T47D (cell line): Measurements from ENCODE around the gene ARID4B.

Experiments
- DNase-seq, 2 experiments: peaks; one replicate each; pipeline versions ENCODE4 v3.0.0 to v3.0.0-alpha.2; 2011 to 2012; ENCODE audit warnings: low read depth in 1 of 2, low spot score in 1 of 2
- JUND ChIP-seq: IDR thresholded peaks from 2 replicates; pipeline ENCODE4 v1.6.1; 2012; ENCODE audit warnings: low read depth
- in situ Hi-C: cut with HindIII; loops from 2 replicates; pipeline ENCODE4 v1.10.0; 2016; ENCODE audit warnings: low sequenced_read_pairs, low pct_unique_long_range_greater_than_20kb

ARID4B gene

DNA sequence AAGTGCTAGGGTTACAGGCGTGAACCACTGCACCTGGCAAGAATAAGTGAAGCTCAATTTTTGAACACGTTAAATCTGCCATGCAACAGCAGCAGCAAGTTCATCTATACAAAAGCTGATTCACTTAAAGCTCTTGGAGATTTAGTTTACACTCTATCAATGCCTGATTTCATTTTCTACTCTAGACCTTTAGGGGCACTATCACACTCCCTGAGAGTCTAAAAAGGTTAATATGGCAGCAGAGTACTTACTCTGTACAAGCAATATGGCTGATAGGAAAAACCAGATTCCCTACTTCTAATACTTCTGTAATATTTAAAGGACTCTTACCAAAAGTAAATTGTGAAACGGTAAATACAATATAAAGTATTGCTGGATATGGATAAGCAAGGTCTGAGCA, 171.7 kb downstream of the ARID4B start:
- in situ Hi-C loops: no loop called here
- no peak for DNase-seq
- no peak for TF ChIP-seq JUND

DNA sequence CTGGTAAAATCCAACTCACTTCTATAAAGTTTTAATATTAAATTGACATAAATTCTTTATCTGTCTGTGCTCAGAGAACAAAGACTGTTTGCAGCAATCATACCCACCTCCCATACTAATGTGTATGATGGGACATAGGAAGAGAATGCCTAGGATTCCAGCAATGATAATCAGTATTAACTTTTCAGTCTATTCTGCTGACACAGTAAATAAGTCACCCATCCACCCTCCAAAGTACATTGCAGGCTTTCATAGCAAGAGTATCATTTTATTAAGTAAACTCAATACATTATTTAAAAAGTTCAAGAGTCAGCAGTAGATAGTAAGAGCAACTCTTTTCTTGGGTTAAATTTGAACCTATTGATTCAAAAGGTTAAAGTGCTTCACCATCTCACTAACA, 175.7 kb downstream of the ARID4B start:
- no peak for DNase-seq
- TF ChIP-seq JUND: no peak
- in situ Hi-C loops: no loop called here

DNA sequence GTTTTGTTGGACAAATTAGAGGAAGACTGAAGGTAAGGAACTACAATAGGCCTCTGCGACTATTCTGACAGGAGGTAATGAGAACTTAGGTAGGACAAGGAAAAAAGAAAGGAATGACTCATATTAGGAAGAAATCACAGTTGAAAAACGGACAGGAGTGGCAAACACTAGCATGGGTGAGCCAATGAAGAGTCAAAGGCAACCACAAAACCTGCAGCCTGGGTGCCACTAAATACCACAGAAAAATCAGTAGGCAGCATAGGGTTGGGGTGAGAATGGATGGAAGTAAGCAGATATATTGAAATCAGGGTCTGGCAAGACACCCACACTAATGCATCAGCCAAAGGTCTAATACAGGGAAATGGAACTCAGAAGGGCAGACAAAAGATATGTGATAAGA, 176.9 kb downstream of the ARID4B start:
- DNase-seq: no peak
- TF ChIP-seq JUND: no peak
- in situ Hi-C loops: no loop called here

DNA sequence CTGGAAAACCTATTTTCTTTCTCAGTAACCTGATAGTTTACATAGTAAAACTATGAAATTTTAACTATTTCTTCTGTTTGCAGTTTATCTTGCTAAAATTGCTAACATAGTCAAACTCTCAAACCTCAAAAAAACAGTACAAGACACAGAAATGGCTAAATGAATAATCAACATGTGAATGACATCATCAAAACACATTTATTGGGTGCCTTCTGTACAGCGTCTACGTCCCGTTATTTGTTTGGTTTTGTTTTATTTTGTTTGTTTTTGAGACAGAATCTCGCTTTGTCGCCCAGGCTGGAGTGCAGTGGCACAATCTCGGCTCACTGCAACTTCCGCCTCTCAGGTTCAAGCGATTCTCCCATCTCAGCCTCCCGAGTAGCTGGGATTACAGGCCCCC, 178.2 kb downstream of the ARID4B start:
- DNase-seq: no peak
- no peak for TF ChIP-seq JUND
- in situ Hi-C loops: no loop called here

DNA sequence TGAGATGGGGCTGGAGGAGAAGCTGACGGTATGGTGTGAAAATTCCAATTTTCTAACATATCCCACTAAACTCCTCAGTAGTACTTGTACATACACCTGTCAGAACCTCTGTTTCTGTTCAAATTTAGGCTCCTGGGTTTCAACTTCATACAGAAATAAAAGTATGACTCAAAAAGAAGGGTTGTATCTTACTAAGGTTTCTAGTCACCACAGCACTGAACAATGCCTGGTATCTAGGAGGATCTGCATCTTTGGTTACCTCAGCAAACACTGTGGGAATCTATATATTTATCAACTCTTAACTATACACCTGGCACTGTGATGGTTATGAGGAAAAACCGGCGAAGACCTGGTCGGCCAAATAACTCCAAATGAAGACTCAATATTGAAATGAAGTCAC, 180.7 kb downstream of the ARID4B start:
- TF ChIP-seq JUND: no peak
- in situ Hi-C loops: no loop called here
- no peak for DNase-seq

DNA sequence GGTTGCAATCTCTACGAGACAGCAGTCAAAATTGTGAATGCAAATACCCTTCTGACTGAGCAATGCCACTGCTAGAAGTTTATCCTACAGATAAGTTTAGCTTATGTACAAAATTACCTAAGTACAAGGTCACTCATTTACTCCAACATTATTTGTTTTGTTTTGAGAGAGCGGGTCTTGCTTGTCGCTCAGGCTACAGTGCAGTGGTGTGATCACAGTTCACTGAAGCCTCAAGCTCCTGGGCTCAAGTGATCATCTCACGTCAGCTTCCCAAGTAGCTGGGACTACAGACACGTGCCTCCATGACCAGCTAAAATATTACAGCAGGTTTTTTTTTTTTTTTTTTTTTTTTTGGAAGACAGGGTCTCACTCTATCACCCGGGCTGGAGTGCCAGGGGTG, 182.3 kb downstream of the ARID4B start:
- no peak for TF ChIP-seq JUND
- in situ Hi-C loops: no loop called here
- no peak for DNase-seq

DNA sequence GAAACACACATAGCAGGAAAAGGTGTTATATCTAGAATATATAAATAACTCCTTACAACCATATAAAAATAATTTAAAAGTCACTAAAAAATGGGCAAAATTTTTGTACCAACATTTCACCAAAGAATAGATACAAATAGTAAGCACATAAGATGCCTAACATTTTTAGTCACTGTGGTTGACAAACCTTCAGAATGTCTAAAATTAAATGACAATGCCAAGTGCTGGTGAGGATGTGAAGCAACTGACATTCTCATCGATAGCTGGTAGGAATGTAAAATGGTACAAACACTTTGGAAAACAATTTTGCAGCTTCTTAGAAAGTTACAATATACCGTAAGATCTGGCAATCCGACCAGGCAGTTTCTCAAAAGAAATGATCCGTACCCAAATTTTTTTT, 185.0 kb downstream of the ARID4B start:
- TF ChIP-seq JUND: no peak
- in situ Hi-C loops: no loop called here
- DNase-seq: no peak

DNA sequence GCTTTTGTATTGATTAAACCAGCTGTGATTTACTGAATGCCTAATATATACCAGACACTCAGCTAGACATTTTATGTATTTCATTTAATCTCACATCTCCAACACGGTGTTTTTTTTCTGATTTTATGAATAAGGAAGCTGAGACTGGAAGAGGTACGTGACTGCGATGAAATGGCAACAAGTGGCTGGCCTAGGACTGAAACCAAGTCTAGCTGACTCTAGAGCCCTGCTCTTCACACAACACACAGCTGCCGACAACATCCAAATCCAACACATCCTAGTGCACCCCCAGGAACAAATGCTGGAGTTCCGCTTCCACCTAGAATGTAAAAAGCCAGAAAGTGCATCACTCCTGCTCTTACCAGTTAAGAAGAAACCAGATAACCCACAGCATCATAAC, 188.7 kb downstream of the ARID4B start:
- in situ Hi-C loops: no loop called here
- TF ChIP-seq JUND: no peak
- DNase-seq: no peak

DNA sequence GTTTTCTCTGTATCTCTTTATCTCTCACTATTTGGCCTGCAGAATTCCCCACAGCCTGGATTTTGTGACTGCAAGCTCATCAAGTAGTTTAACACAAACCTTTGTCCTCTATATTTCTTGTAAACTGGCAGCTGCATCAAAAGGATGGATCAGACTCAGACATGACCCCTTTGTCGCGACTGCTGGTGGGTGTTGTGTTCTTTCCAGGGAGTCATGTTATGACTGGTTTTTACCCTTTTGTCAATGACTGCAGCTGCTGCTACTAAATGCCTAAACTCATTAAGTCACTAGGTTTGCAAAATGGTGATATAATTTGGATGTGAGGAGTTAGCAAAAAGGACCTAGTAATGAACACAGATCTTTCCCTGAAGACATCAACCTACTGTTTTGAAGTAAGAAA, 189.2 kb downstream of the ARID4B start:
- in situ Hi-C loops: no loop called here
- TF ChIP-seq JUND: no peak
- no peak for DNase-seq

DNA sequence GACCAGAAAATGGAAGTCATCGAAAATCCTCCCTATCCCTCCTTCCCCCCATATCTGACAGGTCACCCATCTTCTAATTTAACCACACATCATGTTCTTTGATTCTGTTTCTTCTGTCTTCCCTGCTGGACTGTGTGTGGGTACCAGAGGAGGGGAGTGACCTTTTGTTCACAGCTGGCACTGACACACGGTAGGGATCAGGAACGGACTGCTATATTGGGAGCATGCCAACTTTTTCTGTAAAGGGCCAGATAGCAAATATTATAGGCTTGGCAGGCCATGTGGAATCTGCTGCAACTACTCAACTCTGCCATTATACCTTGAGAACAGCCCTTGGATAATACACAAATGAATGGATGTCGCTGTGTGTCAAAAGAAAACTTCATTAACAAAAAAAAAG, 191.9 kb downstream of the ARID4B start:
- no peak for TF ChIP-seq JUND
- no peak for DNase-seq
- in situ Hi-C loops: no loop called here

DNA sequence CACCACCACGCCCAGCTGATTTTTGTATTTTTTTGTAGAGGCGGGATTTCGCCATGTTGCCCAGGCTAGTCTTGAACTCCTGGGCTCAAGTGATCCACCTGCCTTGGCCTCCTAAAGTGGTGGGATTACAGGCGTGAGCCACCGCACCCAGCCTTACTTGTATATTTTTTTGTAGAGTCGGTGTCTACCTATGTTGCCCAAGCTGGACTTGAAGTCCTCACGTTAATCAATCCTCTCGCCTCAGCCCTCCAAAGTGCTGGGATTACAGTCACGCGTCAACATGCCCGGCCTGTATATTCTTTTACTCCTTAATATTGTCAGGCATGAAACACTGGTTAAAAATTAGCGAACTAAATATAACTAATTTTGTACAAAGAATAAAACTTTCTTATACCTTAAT, 193.8 kb downstream of the ARID4B start:
- DNase-seq: no peak
- TF ChIP-seq JUND: no peak
- in situ Hi-C loops: no loop called here

DNA sequence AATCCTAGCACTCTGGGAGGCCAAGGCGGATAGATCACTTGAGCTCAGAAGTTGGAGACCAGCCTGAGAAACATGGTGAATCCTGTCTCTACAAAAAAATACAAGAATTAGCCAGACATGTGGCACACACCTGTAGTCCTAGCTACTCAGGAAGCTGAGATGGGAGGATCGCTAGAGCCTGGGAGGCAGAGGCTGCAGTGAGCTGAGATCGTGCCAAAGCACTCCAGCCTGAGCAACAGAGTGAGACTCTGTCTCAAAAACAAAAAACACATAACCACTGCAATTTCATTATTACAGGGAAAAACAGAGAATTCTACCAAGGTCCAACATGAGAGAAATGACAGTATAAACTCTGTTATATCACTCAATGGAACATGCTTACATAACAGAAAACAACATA, 194.9 kb downstream of the ARID4B start:
- no peak for TF ChIP-seq JUND
- in situ Hi-C loops: no loop called here
- no peak for DNase-seq

DNA sequence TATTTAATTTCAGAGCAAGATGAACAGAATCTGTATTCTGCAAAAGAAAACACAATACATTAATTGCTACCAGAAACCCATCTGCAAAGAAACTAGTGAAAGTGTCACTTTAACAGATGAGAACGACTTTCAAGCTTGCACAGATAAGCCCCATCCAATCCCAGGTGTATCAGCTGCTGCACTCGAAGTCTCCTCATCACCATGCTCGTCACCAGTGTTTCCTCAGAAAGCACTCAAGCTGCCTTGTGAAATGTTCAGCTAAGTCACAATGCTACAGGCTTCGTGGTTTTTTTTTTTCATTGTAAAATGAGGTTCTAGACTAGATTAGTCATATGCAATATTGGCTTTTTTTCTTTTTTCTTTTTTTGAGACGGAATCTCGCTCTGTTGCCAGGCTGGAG, 196.0 kb downstream of the ARID4B start:
- no peak for TF ChIP-seq JUND
- in situ Hi-C loops: no loop called here
- no peak for DNase-seq

DNA sequence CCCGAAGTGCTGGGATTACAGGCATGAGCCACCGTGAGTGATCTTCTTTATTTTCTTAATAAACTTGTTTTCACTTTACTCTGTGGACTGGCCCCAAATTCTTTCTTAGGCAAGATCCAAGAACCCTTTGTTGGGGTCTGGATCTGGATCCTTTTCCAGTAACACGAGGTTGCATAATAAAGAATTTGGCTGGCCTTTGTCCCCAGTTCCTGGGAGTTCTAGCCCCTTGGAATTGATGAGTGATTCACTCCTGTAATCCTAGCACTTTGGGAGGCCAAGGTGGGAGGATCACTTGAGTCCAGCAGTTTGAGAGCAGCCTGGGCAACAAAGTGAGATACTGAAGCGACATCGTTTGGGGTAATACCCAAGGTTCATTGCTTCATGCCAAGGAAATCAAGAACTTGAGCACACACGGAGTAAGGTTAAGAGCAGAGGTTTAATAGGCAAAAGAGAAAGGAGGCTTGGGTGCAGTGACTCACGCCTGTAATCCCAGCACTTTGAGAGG, 197.2 kb downstream of the ARID4B start:
- no peak for TF ChIP-seq JUND
- no peak for DNase-seq
- in situ Hi-C loops: no loop called here
